Forelimb muscle (tissue), 1 donor: ENCODE data around the gene DAAM2. TPM values are rescaled to one million over a fixed set of nuclear protein-coding genes. Genes with fewer than 3 reads are reported as not detected.

Experiments used
- polyA plus RNA-seq: library from polyadenylated mRNA; unstranded; fragments of 120-200 nt; gene quantifications from one replicate; pipeline ENCODE4 v1.2.1, GENCODE V29; 2013; ENCODE audit not compliant: insufficient read length

DAAM2 gene
- polyA plus RNA-seq, 1 donor = 35.2 TPM

Other genes starting within 250 kb of the DAAM2 start
- 1.8 TPM for gene KIF6, start 67.0 kb upstream of the DAAM2 start, polyA plus RNA-seq
- 9.2 TPM for gene MOCS1, start 142.1 kb downstream of the DAAM2 start, polyA plus RNA-seq